Suprapubic skin (tissue), 4 donors: Measurements from ENCODE around the gene OR2T5. TPM values are rescaled to one million over a fixed set of nuclear protein-coding genes. Genes with fewer than 3 reads are reported as not detected.
"Not testable (repeated sequence)": the region's sequence is repeated elsewhere in the genome, so short reads cannot be mapped to it uniquely, and the experiment has no call there.

Source experiments
- DNase-seq, 2 donors: peaks; one replicate each; pipeline ENCODE4 v3.0.0-alpha.2; 2019; ENCODE audit warnings: low spot score in 2 of 2
- H3K27ac ChIP-seq: fragments of 200-600 bp; sonication (generic); one replicate; pipeline ENCODE4 v1.5.1; 2019
- H3K27me3 ChIP-seq: fragments of 200-600 bp; sonication (generic); one replicate; pipeline ENCODE4 v1.5.1; 2019
- H3K36me3 ChIP-seq: fragments of 200-600 bp; sonication (generic); one replicate; pipeline ENCODE4 v1.5.1; 2019
- H3K4me1 ChIP-seq: fragments of 200-600 bp; sonication (generic); one replicate; pipeline ENCODE4 v1.5.1; 2019
- H3K4me3 ChIP-seq: fragments of 200-600 bp; sonication (generic); one replicate; pipeline ENCODE4 v1.5.1; 2019; ENCODE audit warnings: mild to moderate bottlenecking
- H3K9me3 ChIP-seq: fragments of 200-600 bp; sonication (generic); one replicate; pipeline ENCODE4 v1.5.1; 2019
- CTCF ChIP-seq, 2 donors: fragments of 200-600 bp in 1 of 2; fragments of 450-650 bp in 1 of 2; sonication (generic) in 1 of 2; IDR thresholded peaks; one replicate each; pipeline ENCODE4 v1.5.1; 2016 to 2019; ENCODE audit warnings: antibody characterized with exemption in 2 of 2, mild to moderate bottlenecking in 1 of 2, moderate library complexity in 1 of 2
- EP300 ChIP-seq: sonication (generic); formaldehyde crosslinking; IDR thresholded peaks from one replicate; pipeline ENCODE4 v1.6.1; 2017; ENCODE audit warnings: antibody characterized with exemption
- POLR2A ChIP-seq, 2 donors: fragments of 450-650 bp; IDR thresholded peaks; one replicate each; pipeline ENCODE4 v1.6.1; 2017; ENCODE audit warnings: antibody characterized with exemption in 2 of 2, mild to moderate bottlenecking in 2 of 2, moderate library complexity in 2 of 2
- POLR2AphosphoS5 ChIP-seq, 3 donors: sonication (generic); formaldehyde crosslinking; IDR thresholded peaks; one replicate each; pipeline ENCODE4 v1.6.1; 2017; ENCODE audit warnings: antibody characterized with exemption in 3 of 3
- WGBS: methylation state at CpG from one replicate; pipeline ENCODE4 v1.1.5; 2018; 5-methylcytosine and 5-hydroxymethylcytosine counted together
- total RNA-seq, 4 donors: library from RNA; depleted of rRNA; stranded (reverse); fragments of >200 nt; gene quantifications; one replicate each; pipeline ENCODE4 v1.1.0, GENCODE V29; 2016

OR2T5 gene
- total RNA-seq, 4 donors from 2014 or later = not detected

- Histone ChIP-seq H3K9me3 (no peaks in the 10 kb centered on the region), H3K4me3 (no peak overlapping the region), H3K27me3 (no peaks in the 10 kb centered on the region), H3K27ac (no peak overlapping the region), H3K36me3 (no peaks in the 10 kb centered on the region), H3K4me1 (no peaks in the 10 kb centered on the region)
- TF ChIP-seq EP300 = no peak
- no peak for TF ChIP-seq POLR2AphosphoS5 (IDR thresholded peaks at IDR 0.05)
- TF ChIP-seq POLR2A (IDR thresholded peaks at IDR 0.05) = no peak
- TF ChIP-seq CTCF (IDR thresholded peaks at IDR 0.05) = no peak
- WGBS = 85% methylated on average over 4 of the region's 4 CpGs
- DNase-seq = no peak
Observed at GRCh38 chr1:248471154-248471553, 17.2 kb upstream of the OR2T5 start.

GRCh38 chr1:248472111-248472510 lies 16.3 kb upstream of the OR2T5 start:
- H3K27ac ChIP-seq = not testable (repeated sequence)
- WGBS = 70% methylated on average over 2 of the region's 2 CpGs

GRCh38 chr1:248473051-248473450 lies 15.3 kb upstream of the OR2T5 start, which contains the start of gene OR2T3:
Gene OR2T3, plus strand, starts transcription at chr1:248473351. Its CDS starts 0 bp downstream, at chr1:248473351.
- not testable (repeated sequence) for H3K27ac ChIP-seq, H3K9me3 ChIP-seq, DNase-seq, H3K4me3 ChIP-seq, H3K36me3 ChIP-seq, H3K27me3 ChIP-seq, H3K4me1 ChIP-seq
- WGBS = 71% methylated on average over 1 of the region's 2 CpGs

More at GRCh38 chr1:248472111-248472510, 16.3 kb upstream of the OR2T5 start:
- DNase-seq, H3K36me3 ChIP-seq, H3K4me3 ChIP-seq, H3K9me3 ChIP-seq, H3K4me1 ChIP-seq, H3K27me3 ChIP-seq: not testable (repeated sequence)

GRCh38 chr1:248475660-248476059 lies 12.7 kb upstream of the OR2T5 start:
- H3K27ac ChIP-seq, DNase-seq, H3K9me3 ChIP-seq, H3K27me3 ChIP-seq, H3K36me3 ChIP-seq, H3K4me1 ChIP-seq, H3K4me3 ChIP-seq: not testable (repeated sequence)
- WGBS = no CpG with 5 or more reads among the region's 1 CpG

- H3K4me1 ChIP-seq, H3K9me3 ChIP-seq, H3K36me3 ChIP-seq, H3K4me3 ChIP-seq, H3K27ac ChIP-seq, DNase-seq, H3K27me3 ChIP-seq: not testable (repeated sequence)
- 75% methylated on average over 13 of the region's 13 CpGs for WGBS
Observed at GRCh38 chr1:248481686-248482579, 6.5 kb upstream of the OR2T5 start.

- not testable (repeated sequence) for H3K27me3 ChIP-seq, H3K27ac ChIP-seq, DNase-seq, H3K4me3 ChIP-seq, H3K9me3 ChIP-seq, H3K36me3 ChIP-seq, H3K4me1 ChIP-seq
- no CpG with 5 or more reads among the region's 5 CpGs for WGBS
Observed at GRCh38 chr1:248496661-248497060, 8.3 kb downstream of the OR2T5 start.

- H3K27me3 ChIP-seq, H3K9me3 ChIP-seq, DNase-seq, H3K36me3 ChIP-seq, H3K4me1 ChIP-seq, H3K4me3 ChIP-seq, H3K27ac ChIP-seq: not testable (repeated sequence)
- WGBS = 67% methylated on average over 1 of the region's 2 CpGs
Observed at GRCh38 chr1:248500305-248501035, 12.1 kb downstream of the OR2T5 start.

- H3K9me3 ChIP-seq, H3K27me3 ChIP-seq, DNase-seq, H3K27ac ChIP-seq, H3K36me3 ChIP-seq, H3K4me3 ChIP-seq, H3K4me1 ChIP-seq: not testable (repeated sequence)
- no CpG with 5 or more reads among the region's 2 CpGs for WGBS
Observed at GRCh38 chr1:248507773-248508172, 19.4 kb downstream of the OR2T5 start, which contains the start of gene OR2G6. Gene OR2G6, plus strand, starts transcription at chr1:248508073. Its CDS starts 13,574 bp downstream, at chr1:248521647.

- not testable (repeated sequence) for H3K9me3 ChIP-seq, DNase-seq
Observed at GRCh38 chr1:248510217-248510616, 21.8 kb downstream of the OR2T5 start.

More at GRCh38 chr1:248510217-248510616, 21.8 kb downstream of the OR2T5 start:
- not testable (repeated sequence) for H3K27ac ChIP-seq, H3K27me3 ChIP-seq, H3K4me3 ChIP-seq, H3K36me3 ChIP-seq, H3K4me1 ChIP-seq
